ENCODE data around the gene LTBP2. TPM values are rescaled to one million over a fixed set of nuclear protein-coding genes. Genes with fewer than 3 reads are reported as not detected.

Gene LTBP2
- total RNA-seq, 1 experiment from 2014 or later = 9.6 TPM

- DNase-seq (ENCODE audit: low read depth) = no peak
These were observed 85.0 kb downstream of the LTBP2 start for GRCh38 chr14:74526854-74527585.

GRCh38 chr14:74525361-74525851, 86.6 kb downstream of the LTBP2 start:
- no peak for DNase-seq (ENCODE audit: low read depth)

- no peak for DNase-seq (ENCODE audit: low read depth)
These were observed 87.3 kb downstream of the LTBP2 start for GRCh38 chr14:74524812-74525135.

GRCh38 chr14:74524076-74524811, 87.8 kb downstream of the LTBP2 start:
- DNase-seq (ENCODE audit: low read depth) = no peak

- DNase-seq (ENCODE audit: low read depth) = no peak
These were observed 89.3 kb downstream of the LTBP2 start for GRCh38 chr14:74522740-74523139.

- no peak for DNase-seq (ENCODE audit: low read depth)
These were observed 90.3 kb downstream of the LTBP2 start for GRCh38 chr14:74521756-74522155.

GRCh38 chr14:74519316-74520074, 92.5 kb downstream of the LTBP2 start:
- DNase-seq (ENCODE audit: low read depth) = no peak

GRCh38 chr14:74518221-74518620, 93.8 kb downstream of the LTBP2 start:
- DNase-seq (ENCODE audit: low read depth) = no peak

GRCh38 chr14:74517731-74518130, 94.3 kb downstream of the LTBP2 start:
- no peak for DNase-seq (ENCODE audit: low read depth)

GRCh38 chr14:74516451-74517160, 95.4 kb downstream of the LTBP2 start:
- DNase-seq (ENCODE audit: low read depth) = peak; percentile 67

- no peak for DNase-seq (ENCODE audit: low read depth)
These were observed 96.1 kb downstream of the LTBP2 start for GRCh38 chr14:74515891-74516412.

GRCh38 chr14:74514471-74514941, 97.5 kb downstream of the LTBP2 start:
- DNase-seq (ENCODE audit: low read depth) = peak; percentile 93

GRCh38 chr14:74511966-74512830, 99.8 kb downstream of the LTBP2 start:
- no peak for DNase-seq (ENCODE audit: low read depth)

- peak; percentile 63 for DNase-seq (ENCODE audit: low read depth)
These were observed 101.1 kb downstream of the LTBP2 start for GRCh38 chr14:74510959-74511409.

GRCh38 chr14:74510223-74510931, 101.7 kb downstream of the LTBP2 start:
- DNase-seq (ENCODE audit: low read depth) = peak; percentile 35

GRCh38 chr14:74509587-74510222, 102.3 kb downstream of the LTBP2 start:
- no peak for DNase-seq (ENCODE audit: low read depth)

- DNase-seq (ENCODE audit: low read depth) = no peak
These were observed 103.1 kb downstream of the LTBP2 start for GRCh38 chr14:74508844-74509428.

- DNase-seq (ENCODE audit: low read depth) = no peak
These were observed 103.7 kb downstream of the LTBP2 start for GRCh38 chr14:74508292-74508731.

- no peak for DNase-seq (ENCODE audit: low read depth)
These were observed 104.2 kb downstream of the LTBP2 start for GRCh38 chr14:74507840-74508239.

Measured in Daoy (cell line).